Suprapubic skin (tissue), 4 donors: ENCODE measurements around the gene GPRC5C. TPM values are rescaled to one million over a fixed set of nuclear protein-coding genes. Genes with fewer than 3 reads are reported as not detected.
"Not testable (repeated sequence)": the region's sequence is repeated elsewhere in the genome, so short reads cannot be mapped to it uniquely, and the experiment has no call there.

ENCODE experiments used
- DNase-seq, 2 donors: peaks; one replicate each; pipeline ENCODE4 v3.0.0-alpha.2; 2019; ENCODE audit warnings: low spot score in 2 of 2
- H3K27ac ChIP-seq: fragments of 200-600 bp; sonication (generic); one replicate; pipeline ENCODE4 v1.5.1; 2019
- H3K27me3 ChIP-seq: fragments of 200-600 bp; sonication (generic); one replicate; pipeline ENCODE4 v1.5.1; 2019
- H3K36me3 ChIP-seq: fragments of 200-600 bp; sonication (generic); one replicate; pipeline ENCODE4 v1.5.1; 2019
- H3K4me1 ChIP-seq: fragments of 200-600 bp; sonication (generic); one replicate; pipeline ENCODE4 v1.5.1; 2019
- H3K4me3 ChIP-seq: fragments of 200-600 bp; sonication (generic); one replicate; pipeline ENCODE4 v1.5.1; 2019; ENCODE audit warnings: mild to moderate bottlenecking
- H3K9me3 ChIP-seq: fragments of 200-600 bp; sonication (generic); one replicate; pipeline ENCODE4 v1.5.1; 2019
- CTCF ChIP-seq, 2 donors: fragments of 200-600 bp in 1 of 2; fragments of 450-650 bp in 1 of 2; sonication (generic) in 1 of 2; IDR thresholded peaks; one replicate each; pipeline ENCODE4 v1.5.1; 2016 to 2019; ENCODE audit warnings: antibody characterized with exemption in 2 of 2, mild to moderate bottlenecking in 1 of 2, moderate library complexity in 1 of 2
- EP300 ChIP-seq: sonication (generic); formaldehyde crosslinking; IDR thresholded peaks from one replicate; pipeline ENCODE4 v1.6.1; 2017; ENCODE audit warnings: antibody characterized with exemption
- POLR2A ChIP-seq, 2 donors: fragments of 450-650 bp; IDR thresholded peaks; one replicate each; pipeline ENCODE4 v1.6.1; 2017; ENCODE audit warnings: antibody characterized with exemption in 2 of 2, mild to moderate bottlenecking in 2 of 2, moderate library complexity in 2 of 2
- POLR2AphosphoS5 ChIP-seq, 3 donors: sonication (generic); formaldehyde crosslinking; IDR thresholded peaks; one replicate each; pipeline ENCODE4 v1.6.1; 2017; ENCODE audit warnings: antibody characterized with exemption in 3 of 3
- WGBS: methylation state at CpG from one replicate; pipeline ENCODE4 v1.1.5; 2018; 5-methylcytosine and 5-hydroxymethylcytosine counted together
- total RNA-seq, 4 donors: library from RNA; depleted of rRNA; stranded (reverse); fragments of >200 nt; gene quantifications; one replicate each; pipeline ENCODE4 v1.1.0, GENCODE V29; 2016

GPRC5C gene
- total RNA-seq, 4 donors from 2014 or later, result 72.0 to 106 (median 91.5) TPM

- Histone ChIP-seq H3K36me3 (no peaks in the 10 kb centered on the region), H3K27ac (no peak overlapping the region), H3K4me1 (no peaks in the 10 kb centered on the region), H3K27me3 (peaks cover 33% of the 10 kb centered on the region), H3K9me3 (no peaks in the 10 kb centered on the region), H3K4me3 (no peak overlapping the region)
- TF ChIP-seq CTCF (IDR thresholded peaks at IDR 0.05) (no peak), EP300 (no peak), POLR2AphosphoS5 (IDR thresholded peaks at IDR 0.05) (no peak), POLR2A (IDR thresholded peaks at IDR 0.05) (no peak)
- 74% methylated on average over 9 of the region's 9 CpGs for WGBS
- peak in 1 of 2 donors; percentile 26 for DNase-seq
Observed at GRCh38 chr17:74484066-74484465, 52.2 kb downstream of the GPRC5C start.

DNA sequence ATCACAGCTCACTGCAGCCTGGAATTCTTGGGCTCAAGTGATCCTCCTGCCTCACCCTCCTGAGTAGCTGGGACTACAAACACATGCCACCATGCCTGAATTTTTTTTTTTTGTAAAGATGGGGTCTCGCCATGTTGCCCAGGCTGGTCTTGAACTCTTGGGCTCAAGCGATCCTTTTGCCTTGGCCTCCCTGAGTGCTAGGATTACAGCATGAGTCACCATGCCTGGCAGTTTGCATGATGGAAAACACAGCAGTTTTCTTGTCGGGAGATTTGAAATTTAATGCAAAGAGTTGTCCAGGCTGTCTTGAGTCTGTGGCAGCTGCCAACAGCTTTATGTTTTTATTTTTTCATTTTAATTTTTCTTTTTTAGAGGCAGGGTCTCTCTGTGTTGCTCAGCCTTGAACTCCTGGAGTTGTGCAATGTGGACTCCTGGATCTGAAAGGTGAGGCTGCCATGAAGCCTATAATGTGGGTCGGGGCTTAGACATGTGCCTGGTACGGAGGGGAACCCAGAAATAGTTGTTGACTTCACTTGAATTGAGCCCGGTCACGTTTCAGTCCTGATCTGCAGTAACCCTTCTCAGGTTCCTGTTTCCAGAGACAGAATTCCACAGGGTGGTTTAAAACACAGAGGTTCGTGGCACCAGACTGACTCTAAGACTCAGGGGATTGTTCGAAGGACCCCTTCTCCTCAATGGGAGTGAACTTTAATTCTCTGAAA is 53.3 kb downstream of the GPRC5C start:
- DNase-seq, result peak; percentile 16 to 18
- H3K27ac ChIP-seq, result no peak overlapping the region
- 57% methylated on average over 9 of the region's 9 CpGs for WGBS
- no peaks in the 10 kb centered on the region for H3K36me3 ChIP-seq
- TF ChIP-seq POLR2AphosphoS5 (IDR thresholded peaks at IDR 0.05), result no peak
- no peak for TF ChIP-seq CTCF (IDR thresholded peaks at IDR 0.05)
- no peak for TF ChIP-seq POLR2A (IDR thresholded peaks at IDR 0.05)
- H3K4me3 ChIP-seq, result no peak overlapping the region
- H3K9me3 ChIP-seq, result no peaks in the 10 kb centered on the region
- H3K4me1 ChIP-seq, result no peaks in the 10 kb centered on the region
- peaks cover 31% of the 10 kb centered on the region for H3K27me3 ChIP-seq

- no peak overlapping the region for H3K27ac ChIP-seq
- H3K4me3 ChIP-seq, result no peak overlapping the region
- no peaks in the 10 kb centered on the region for H3K36me3 ChIP-seq
- no peaks in the 10 kb centered on the region for H3K9me3 ChIP-seq
- peak; percentile 28 to 32 for DNase-seq
- 82% methylated on average over 5 of the region's 5 CpGs for WGBS
- no peaks in the 10 kb centered on the region for H3K4me1 ChIP-seq
- peaks cover 31% of the 10 kb centered on the region for H3K27me3 ChIP-seq
- TF ChIP-seq EP300, result no peak
Observed at GRCh38 chr17:74485841-74486240, 54.0 kb downstream of the GPRC5C start.

GRCh38 chr17:74488276-74488675 is 56.4 kb downstream of the GPRC5C start:
- H3K9me3 ChIP-seq, H3K36me3 ChIP-seq, H3K27ac ChIP-seq, H3K4me3 ChIP-seq, H3K4me1 ChIP-seq: not testable (repeated sequence)
- peaks cover 22% of the 10 kb centered on the region for H3K27me3 ChIP-seq
- DNase-seq, result peak; percentile 18 to 37
- WGBS, result 88% methylated on average over 4 of the region's 4 CpGs

DNA sequence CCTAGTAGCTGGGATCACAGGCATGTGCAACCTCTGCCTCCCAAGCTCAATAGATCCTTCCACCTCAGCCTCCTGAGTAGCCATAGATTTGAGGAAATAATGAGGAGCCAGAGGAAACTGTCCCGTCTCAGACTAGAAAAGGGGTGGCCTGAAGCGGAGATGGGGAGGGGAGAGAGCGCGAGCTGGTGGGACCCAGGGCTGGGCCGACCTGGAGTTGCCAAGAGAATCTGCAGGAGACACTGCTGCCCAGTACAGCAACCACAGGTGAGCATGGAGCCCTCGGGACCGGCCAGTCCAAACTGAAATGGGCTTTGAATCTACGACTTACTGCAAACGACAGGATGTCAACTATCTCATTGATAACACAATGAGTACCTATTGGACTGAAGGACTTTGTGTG is 58.8 kb downstream of the GPRC5C start:
- 92% methylated on average over 6 of the region's 9 CpGs for WGBS
- H3K36me3 ChIP-seq, result no peaks in the 10 kb centered on the region
- no peaks in the 10 kb centered on the region for H3K4me1 ChIP-seq
- H3K27ac ChIP-seq, result no peak overlapping the region
- peaks cover 4% of the 10 kb centered on the region for H3K27me3 ChIP-seq
- no peak overlapping the region for H3K4me3 ChIP-seq
- DNase-seq, result peak; percentile 19 to 68
- TF ChIP-seq CTCF (IDR thresholded peaks at IDR 0.05) (no peak), POLR2A (IDR thresholded peaks at IDR 0.05) (no peak), EP300 (no peak), POLR2AphosphoS5 (IDR thresholded peaks at IDR 0.05) (no peak)
- no peaks in the 10 kb centered on the region for H3K9me3 ChIP-seq

DNA sequence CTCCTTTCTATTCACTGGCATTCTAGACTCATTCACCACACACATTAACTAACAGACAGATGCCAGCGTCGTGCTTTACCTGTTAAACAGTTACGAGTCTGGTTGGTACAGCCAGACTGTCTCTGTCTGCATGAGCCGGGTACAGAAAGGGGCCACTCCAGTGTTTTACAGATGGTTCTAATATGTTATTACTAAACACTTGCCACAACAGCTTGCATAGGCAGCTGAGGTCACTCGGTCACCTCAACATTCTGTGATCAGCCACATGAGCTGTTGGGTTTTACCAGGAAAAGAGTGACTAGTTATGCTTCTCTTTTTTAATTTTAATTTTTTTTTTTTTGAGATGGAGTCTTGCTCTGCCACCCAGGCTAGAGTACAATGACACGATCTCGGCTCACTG is 59.7 kb downstream of the GPRC5C start:
- Histone ChIP-seq H3K4me3 (no peak overlapping the region), H3K9me3 (no peaks in the 10 kb centered on the region), H3K4me1 (no peaks in the 10 kb centered on the region), H3K36me3 (no peaks in the 10 kb centered on the region), H3K27ac (no peak overlapping the region), H3K27me3 (peaks cover 3% of the 10 kb centered on the region)
- no peak for TF ChIP-seq CTCF (IDR thresholded peaks at IDR 0.05)
- TF ChIP-seq POLR2A (IDR thresholded peaks at IDR 0.05), result no peak
- TF ChIP-seq EP300, result no peak
- no peak for TF ChIP-seq POLR2AphosphoS5 (IDR thresholded peaks at IDR 0.05)
- DNase-seq, result peak; percentile 5 to 23
- 82% methylated on average over 7 of the region's 7 CpGs for WGBS
